Smooth muscle cell (in vitro differentiated cells): ENCODE measurements around the gene PERCC1. TPM values are rescaled to one million over a fixed set of nuclear protein-coding genes. Genes with fewer than 3 reads are reported as not detected.

Experiments used
- DNase-seq: peaks from one replicate; lab custom pipeline; 2025; ENCODE audit not compliant: unreplicated experiment; lab: John Stamatoyannopoulos, UW
- H2AFZ ChIP-seq: fragments of 200-600 bp; sonication (generic); 2 replicates; pipeline ENCODE4 v1.6.0; 2016; ENCODE audit warnings: antibody characterized with exemption, low read depth, mild to moderate bottlenecking
- H3F3A ChIP-seq: fragments of 200-600 bp; sonication (generic); 2 replicates; pipeline ENCODE4 v1.6.0; 2017; ENCODE audit warnings: antibody characterized with exemption, low read depth
- H3K27ac ChIP-seq: fragments of 200-600 bp; sonication (generic); 2 replicates; pipeline ENCODE4 v1.5.1; 2016; ENCODE audit warnings: low read depth, mild to moderate bottlenecking
- H3K27me3 ChIP-seq: fragments of 200-600 bp; sonication (generic); 2 replicates; pipeline ENCODE4 v1.6.1; 2016; ENCODE audit warnings: low read depth, mild to moderate bottlenecking
- H3K36me3 ChIP-seq: fragments of 200-600 bp; sonication (generic); 2 replicates; pipeline ENCODE4 v1.5.1; 2016; ENCODE audit warnings: low read depth
- H3K4me1 ChIP-seq: fragments of 200-600 bp; sonication (generic); 2 replicates; pipeline ENCODE4 v1.5.1; 2016; ENCODE audit warnings: low read depth
- H3K4me2 ChIP-seq: fragments of 200-600 bp; sonication (generic); 2 replicates; pipeline ENCODE4 v1.6.0; 2016; ENCODE audit warnings: mild to moderate bottlenecking
- H3K4me3 ChIP-seq: fragments of 200-600 bp; sonication (generic); 2 replicates; pipeline ENCODE4 v1.5.1; 2016; ENCODE audit warnings: mild to moderate bottlenecking
- H3K79me2 ChIP-seq: fragments of 200-600 bp; sonication (generic); 2 replicates; pipeline ENCODE4 v1.6.0; 2016; ENCODE audit warnings: low read depth, mild to moderate bottlenecking
- H3K9ac ChIP-seq: fragments of 200-600 bp; sonication (generic); 2 replicates; pipeline ENCODE4 v1.6.0; 2016; ENCODE audit warnings: low read depth
- H3K9me3 ChIP-seq: fragments of 200-600 bp; sonication (generic); replicated peaks from 2 replicates; pipeline ENCODE4 v1.5.1; 2016; ENCODE audit warnings: low read depth
- H4K20me1 ChIP-seq: fragments of 200-600 bp; sonication (generic); 2 replicates; pipeline ENCODE4 v1.6.0; 2016; ENCODE audit warnings: low read depth
- WGBS: methylation state at CpG from one replicate; pipeline ENCODE4 v1.1.7; 2016; ENCODE audit warnings: low lambda C conversion rate; 5-methylcytosine and 5-hydroxymethylcytosine counted together
- polyA plus RNA-seq: library from polyadenylated mRNA; unstranded; fragments of >200 nt; fragmentation: Nextera tagmentation; extraction: Ambion mirVana; gene quantifications from 2 replicates; pipeline ENCODE4 v1.2.1, GENCODE V29; 2016
- total RNA-seq: library from RNA; depleted of rRNA; stranded (reverse); fragments of >200 nt; gene quantifications from 2 replicates; pipeline ENCODE4 v1.2.3, GENCODE V29; 2014
- TF ChIP-seq, protein P1 (sequence below): fragments of 200-600 bp; sonication (generic); IDR thresholded peaks from 2 replicates; pipeline ENCODE4 v1.5.1; 2017; ENCODE audit warnings: borderline replicate concordance, mild to moderate bottlenecking, antibody characterized with exemption; ENCODE audit not compliant: insufficient read depth, poor library complexity, severe bottlenecking

The PERCC1 gene
- total and polyA plus RNA-seq, 2 experiments from 2014 or later: not detected

DNA sequence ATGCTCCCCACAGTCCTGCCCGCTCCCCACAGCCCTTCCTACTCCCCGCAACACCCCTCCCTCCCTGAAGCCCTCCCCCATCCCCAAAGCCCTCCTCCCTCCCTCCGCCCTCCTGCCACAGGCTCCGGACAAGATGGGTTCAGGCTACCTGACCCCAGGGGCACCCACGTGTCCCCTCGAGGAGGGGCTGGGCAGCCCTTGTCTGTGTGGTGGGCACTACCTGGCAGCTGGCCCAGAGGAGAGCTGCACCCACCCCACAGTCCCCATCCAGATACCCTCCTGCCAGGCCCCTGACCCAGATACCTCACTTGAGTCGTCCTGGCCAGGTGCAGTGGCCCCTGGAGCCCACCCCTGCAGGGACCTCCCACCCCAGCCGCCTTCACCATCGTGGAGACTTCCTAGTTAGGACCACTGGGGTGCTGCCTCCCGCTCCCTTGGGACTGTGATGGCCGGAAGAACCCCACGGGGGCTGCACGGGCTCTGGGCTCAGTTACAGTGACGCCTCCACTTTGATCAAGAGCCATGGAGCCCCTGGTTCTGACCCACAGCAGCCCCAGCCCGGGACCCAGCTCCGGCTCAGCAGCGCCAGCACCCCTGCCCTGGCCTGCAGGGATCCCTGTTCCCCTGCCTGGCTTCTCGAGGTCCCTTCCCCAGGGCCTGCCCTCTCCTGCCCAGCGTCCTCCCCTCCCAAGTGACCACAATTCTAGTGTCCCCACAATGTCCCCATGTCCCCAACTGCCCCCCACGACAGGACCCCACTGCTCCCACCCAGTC, 806 bp downstream of the PERCC1 start:
- no peak overlapping the region for H2AFZ ChIP-seq
- no peak overlapping the region for H3K9ac ChIP-seq
- DNase-seq: no peak
- no peak overlapping the region for H3K4me2 ChIP-seq
- H3F3A ChIP-seq: no peaks in the 10 kb centered on the region
- H3K9me3 ChIP-seq: no peaks in the 10 kb centered on the region
- WGBS: 88% methylated on average over 15 of the region's 20 CpGs
- H3K4me1 ChIP-seq: no peaks in the 10 kb centered on the region
- TF ChIP-seq, protein P1, sequence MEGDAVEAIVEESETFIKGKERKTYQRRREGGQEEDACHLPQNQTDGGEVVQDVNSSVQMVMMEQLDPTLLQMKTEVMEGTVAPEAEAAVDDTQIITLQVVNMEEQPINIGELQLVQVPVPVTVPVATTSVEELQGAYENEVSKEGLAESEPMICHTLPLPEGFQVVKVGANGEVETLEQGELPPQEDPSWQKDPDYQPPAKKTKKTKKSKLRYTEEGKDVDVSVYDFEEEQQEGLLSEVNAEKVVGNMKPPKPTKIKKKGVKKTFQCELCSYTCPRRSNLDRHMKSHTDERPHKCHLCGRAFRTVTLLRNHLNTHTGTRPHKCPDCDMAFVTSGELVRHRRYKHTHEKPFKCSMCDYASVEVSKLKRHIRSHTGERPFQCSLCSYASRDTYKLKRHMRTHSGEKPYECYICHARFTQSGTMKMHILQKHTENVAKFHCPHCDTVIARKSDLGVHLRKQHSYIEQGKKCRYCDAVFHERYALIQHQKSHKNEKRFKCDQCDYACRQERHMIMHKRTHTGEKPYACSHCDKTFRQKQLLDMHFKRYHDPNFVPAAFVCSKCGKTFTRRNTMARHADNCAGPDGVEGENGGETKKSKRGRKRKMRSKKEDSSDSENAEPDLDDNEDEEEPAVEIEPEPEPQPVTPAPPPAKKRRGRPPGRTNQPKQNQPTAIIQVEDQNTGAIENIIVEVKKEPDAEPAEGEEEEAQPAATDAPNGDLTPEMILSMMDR: no peak
- H4K20me1 ChIP-seq: no peaks in the 10 kb centered on the region
- H3K4me3 ChIP-seq: no peak overlapping the region
- H3K27ac ChIP-seq: no peak overlapping the region
- H3K27me3 ChIP-seq: no peaks in the 10 kb centered on the region
- no peaks in the 10 kb centered on the region for H3K79me2 ChIP-seq
- no peaks in the 10 kb centered on the region for H3K36me3 ChIP-seq

DNA sequence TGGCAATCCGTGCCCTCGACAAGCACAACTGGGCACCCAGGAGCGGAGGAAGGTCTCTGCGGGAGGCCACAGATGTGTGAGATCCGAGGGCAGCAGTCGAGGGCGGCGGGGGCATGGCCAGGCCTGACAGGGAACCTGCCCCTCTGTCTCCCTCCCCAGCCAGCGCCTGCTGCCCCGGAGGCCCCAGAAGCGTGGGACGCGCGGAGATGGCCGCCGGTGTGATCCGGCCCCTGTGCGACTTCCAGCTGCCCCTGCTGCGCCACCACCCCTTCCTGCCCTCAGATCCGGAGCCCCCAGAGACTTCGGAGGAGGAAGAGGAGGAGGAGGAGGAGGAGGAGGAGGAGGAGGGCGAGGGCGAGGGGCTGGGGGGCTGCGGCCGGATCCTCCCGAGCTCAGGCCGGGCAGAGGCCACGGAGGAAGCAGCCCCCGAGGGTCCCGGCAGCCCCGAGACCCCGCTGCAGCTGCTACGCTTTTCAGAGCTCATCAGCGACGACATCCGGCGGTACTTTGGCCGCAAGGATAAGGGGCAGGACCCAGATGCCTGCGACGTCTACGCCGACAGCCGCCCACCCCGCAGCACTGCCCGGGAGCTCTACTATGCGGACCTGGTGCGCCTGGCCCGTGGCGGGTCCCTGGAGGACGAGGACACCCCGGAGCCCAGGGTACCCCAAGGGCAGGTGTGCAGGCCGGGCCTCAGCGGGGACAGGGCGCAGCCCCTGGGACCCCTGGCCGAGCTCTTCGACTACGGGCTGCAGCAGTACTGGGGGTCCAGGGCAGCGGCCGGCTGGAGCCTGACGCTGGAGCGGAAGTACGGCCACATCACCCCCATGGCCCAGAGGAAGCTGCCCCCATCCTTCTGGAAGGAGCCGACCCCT, 1.7 kb downstream of the PERCC1 start:
- DNase-seq: no peak
- 92% methylated on average over 48 of the region's 63 CpGs for WGBS
- no peak overlapping the region for H3K9ac ChIP-seq

DNA sequence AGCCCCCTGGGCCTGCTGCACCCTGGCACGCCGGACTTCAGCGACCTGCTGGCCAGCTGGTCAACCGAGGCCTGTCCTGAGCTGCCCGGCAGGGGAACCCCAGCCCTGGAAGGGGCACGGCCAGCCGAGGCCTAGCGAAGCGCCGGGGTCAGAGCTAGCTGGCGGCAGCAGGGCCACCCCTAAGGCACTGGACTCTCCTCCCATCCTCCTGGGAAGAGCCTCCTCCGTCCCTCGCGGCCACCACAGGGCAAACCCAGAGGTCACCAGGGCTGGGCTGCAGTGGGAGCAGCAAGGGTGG, 2.3 kb downstream of the PERCC1 start:
- H3K4me3 ChIP-seq: no peak overlapping the region
- 98% methylated on average over 14 of the region's 14 CpGs for whole genome bisulfite sequencing

More for the DNA sequence above, 1.7 kb downstream of the PERCC1 start:
- TF ChIP-seq, protein P1: no peak
- Histone ChIP-seq H3K9me3 (no peaks in the 10 kb centered on the region), H2AFZ (no peak overlapping the region), H3K4me3 (no peak overlapping the region), H3F3A (no peaks in the 10 kb centered on the region), H3K36me3 (no peaks in the 10 kb centered on the region), H3K27ac (no peak overlapping the region), H3K4me1 (no peaks in the 10 kb centered on the region), H3K4me2 (no peak overlapping the region), H4K20me1 (no peaks in the 10 kb centered on the region), H3K27me3 (no peaks in the 10 kb centered on the region), H3K79me2 (no peaks in the 10 kb centered on the region)

More for the DNA sequence above, 2.3 kb downstream of the PERCC1 start:
- Histone ChIP-seq H3F3A (no peaks in the 10 kb centered on the region), H3K36me3 (no peaks in the 10 kb centered on the region), H3K9ac (no peak overlapping the region), H3K27ac (no peak overlapping the region), H2AFZ (no peak overlapping the region), H3K4me1 (no peaks in the 10 kb centered on the region), H3K4me2 (no peak overlapping the region), H3K79me2 (no peaks in the 10 kb centered on the region), H3K27me3 (no peaks in the 10 kb centered on the region), H3K9me3 (no peaks in the 10 kb centered on the region), H4K20me1 (no peaks in the 10 kb centered on the region)
- TF ChIP-seq, protein P1: no peak
- DNase-seq: no peak
